GM12878 (cell line): ENCODE measurements around the gene AATF. TPM values are rescaled to one million over a fixed set of nuclear protein-coding genes. Genes with fewer than 3 reads are reported as not detected.

ENCODE experiments used
- ATAC-seq: fragments of 200-7000 bp; cut with Tn5 transposase; 3 replicates; pipeline ENCODE4 v1.9.1; 2020; ENCODE audit warnings: mild to moderate bottlenecking, moderate library complexity
- BruUV-seq: library from RNA; stranded (reverse); fragments of 400-500 nt; replicated peaks from 2 replicates; lab custom pipeline; 2021; lab: Mats Ljungman, UMichigan
- CTCF ChIA-PET: fragments of 300-600 bp; sonication (Branson Sonifier 250); formaldehyde crosslinking; extraction: SDS; loops from one replicate; lab custom pipeline; 2021; ENCODE audit warnings: inconsistent platforms; lab: Yijun Ruan, JAX
- POLR2A ChIA-PET: fragments of 350-600 bp; formaldehyde crosslinking; extraction: SDS; loops from one replicate; lab custom pipeline; 2021; ENCODE audit warnings: inconsistent platforms; lab: Charles Lee
- RAD21 ChIA-PET: fragments of 300-600 bp; sonication (Branson Sonifier 250); formaldehyde crosslinking; loops from one replicate; lab custom pipeline; 2023; ENCODE audit warnings: antibody characterized with exemption; ENCODE audit not compliant: unreplicated experiment; lab: Charles Lee
- SMC1A ChIA-PET: fragments of 300-600 bp; sonication (Branson Sonifier 250); formaldehyde crosslinking; loops from one replicate; lab custom pipeline; 2023; ENCODE audit not compliant: unreplicated experiment, uncharacterized antibody; lab: Charles Lee
- DNase-seq: peaks from one replicate; pipeline ENCODE4 v3.0.0-alpha.2; 2011; ENCODE audit warnings: low read depth, low spot score
- FAIRE-seq: peaks from 3 replicates; lab custom pipeline; 2011; peaks lifted over from hg19 to GRCh38; lab: Jason Lieb, UNC
- H2AFZ ChIP-seq: 2 replicates; pipeline ENCODE4 v1.6.0; 2011; ENCODE audit warnings: low read depth, low read length, control low read depth; ENCODE audit not compliant: control insufficient read depth
- H3K27ac ChIP-seq: 2 replicates; pipeline ENCODE4 v1.5.1; 2011; ENCODE audit warnings: control low read depth; ENCODE audit not compliant: control insufficient read depth, insufficient read depth
- H3K27me3 ChIP-seq, 2 experiments: replicated peaks in 1 of 2; 2 replicates each; pipeline versions ENCODE4 v1.6.0 to v1.6.1; 2011; ENCODE audit warnings: low read length in 1 of 2; ENCODE audit not compliant: control insufficient read depth in 2 of 2, insufficient read depth in 2 of 2
- H3K36me3 ChIP-seq, 2 experiments: 2 replicates each; pipeline ENCODE4 v1.5.1; 2011; ENCODE audit warnings: low read length in 1 of 2; ENCODE audit not compliant: control insufficient read depth in 2 of 2, insufficient read depth in 2 of 2
- H3K4me1 ChIP-seq: 2 replicates; pipeline ENCODE4 v1.6.1; 2011; ENCODE audit warnings: mild to moderate bottlenecking, low read length, moderate library complexity, mixed read lengths; ENCODE audit not compliant: control insufficient read depth, insufficient read depth
- H3K4me2 ChIP-seq: 2 replicates; pipeline ENCODE4 v1.6.0; 2011; ENCODE audit warnings: control low read depth; ENCODE audit not compliant: control insufficient read depth, insufficient read depth
- H3K4me3 ChIP-seq: fragments of 200-600 bp; sonication (generic); 2 replicates; pipeline ENCODE4 v1.5.1; 2016
- H3K79me2 ChIP-seq: 2 replicates; pipeline ENCODE4 v1.6.0; 2011; ENCODE audit warnings: low read length; ENCODE audit not compliant: control insufficient read depth, insufficient read depth
- H3K9ac ChIP-seq: 2 replicates; pipeline ENCODE4 v1.8.0; 2011; ENCODE audit warnings: low read length, control low read depth, mixed read lengths; ENCODE audit not compliant: control insufficient read depth, insufficient read depth
- H3K9me3 ChIP-seq: replicated peaks from 3 replicates; pipeline ENCODE4 v1.5.1; 2011; ENCODE audit warnings: mild to moderate bottlenecking, low read length; ENCODE audit not compliant: control insufficient read depth, insufficient read depth
- H4K20me1 ChIP-seq: 2 replicates; pipeline ENCODE4 v1.6.0; 2011; ENCODE audit not compliant: control insufficient read depth, insufficient read depth
- BCL11A ChIP-seq: IDR thresholded peaks from 2 replicates; pipeline ENCODE4 v1.6.1; 2011; ENCODE audit warnings: low read depth, low read length
- BRCA1 ChIP-seq: IDR thresholded peaks from 2 replicates; pipeline ENCODE4 v1.6.1; 2011; ENCODE audit warnings: low read depth, low read length, improper control_type of control experiment
- CBFB ChIP-seq: IDR thresholded peaks from 2 replicates; pipeline ENCODE4 v1.6.1; 2016; ENCODE audit warnings: antibody characterized with exemption, low read depth
- CTCF ChIP-seq, 3 experiments: IDR thresholded peaks in 2 of 3; conservative IDR thresholded peaks in 1 of 3; 2 replicates each; pipeline ENCODE4 v1.5.1; 2011; ENCODE audit warnings: low read depth in 3 of 3, low read length in 3 of 3, mild to moderate bottlenecking in 3 of 3, control low read depth in 2 of 3, moderate library complexity in 2 of 3, inconsistent platforms in 1 of 3, mixed read lengths in 1 of 3; ENCODE audit not compliant: control insufficient read depth in 2 of 3, insufficient read depth in 1 of 3; ENCODE audit errors: extremely low read depth in 1 of 3
- MTA2 ChIP-seq: fragments of 450-650 bp; IDR thresholded peaks from 2 replicates; pipeline ENCODE4 v1.6.1; 2016; ENCODE audit warnings: low read depth, mild to moderate bottlenecking, moderate library complexity
- NFXL1 ChIP-seq: fragments of 450-650 bp; IDR thresholded peaks from 2 replicates; pipeline ENCODE4 v1.6.1; 2017; ENCODE audit warnings: antibody characterized with exemption, mild to moderate bottlenecking, borderline replicate concordance
- NR2F1 ChIP-seq: fragments of 450-650 bp; conservative IDR thresholded peaks from 2 replicates; pipeline ENCODE4 v1.6.1; 2017; ENCODE audit warnings: mild to moderate bottlenecking
- RAD21 ChIP-seq: IDR thresholded peaks from 2 replicates; pipeline ENCODE4 v1.6.1; 2011; ENCODE audit warnings: mild to moderate bottlenecking, low read depth, low read length, moderate library complexity; ENCODE audit not compliant: insufficient read depth
- SIX5 ChIP-seq: IDR thresholded peaks from 2 replicates; pipeline ENCODE4 v1.6.1; 2011; ENCODE audit warnings: mild to moderate bottlenecking, low read depth, low read length, moderate library complexity; ENCODE audit not compliant: severe bottlenecking
- SKIL ChIP-seq: fragments of 450-650 bp; IDR thresholded peaks from 2 replicates; pipeline ENCODE4 v1.6.1; 2017; ENCODE audit warnings: mild to moderate bottlenecking, low read depth, inconsistent platforms; ENCODE audit not compliant: poor library complexity, severe bottlenecking
- STAT1 ChIP-seq: fragments of 450-650 bp; conservative IDR thresholded peaks from 2 replicates; pipeline ENCODE4 v1.6.1; 2014; ENCODE audit warnings: antibody characterized with exemption, mild to moderate bottlenecking
- TBL1XR1 ChIP-seq: IDR thresholded peaks from 2 replicates; pipeline ENCODE4 v1.6.1; 2012; ENCODE audit warnings: low read depth, low read length, improper control_type of control experiment
- TCF3 ChIP-seq: IDR thresholded peaks from 2 replicates; pipeline ENCODE4 v1.6.1; 2012; ENCODE audit warnings: low read depth, mild to moderate bottlenecking, low read length, borderline replicate concordance; ENCODE audit not compliant: insufficient read depth
- TCF7 ChIP-seq: IDR thresholded peaks from 2 replicates; pipeline ENCODE4 v1.6.1; 2014; ENCODE audit warnings: antibody characterized with exemption, borderline replicate concordance
- YBX1 ChIP-seq: fragments of 450-650 bp; IDR thresholded peaks from 2 replicates; pipeline ENCODE4 v1.6.1; 2016; ENCODE audit warnings: antibody characterized with exemption
- ZBTB33 ChIP-seq: fragments of 450-650 bp; IDR thresholded peaks from 2 replicates; pipeline ENCODE4 v1.6.1; 2017; ENCODE audit warnings: mild to moderate bottlenecking
- WGBS: methylation state at CpG from one replicate; pipeline ENCODE4 v1.1.6; 2016; ENCODE audit warnings: low lambda C conversion rate; ENCODE audit not compliant: insufficient replicate concordance, insufficient coverage; ENCODE audit errors: missing lambda C conversion rate; 5-methylcytosine and 5-hydroxymethylcytosine counted together
- in situ Hi-C: fragments of 300-500 bp; cut with MboI; formaldehyde crosslinking; loops from 9 replicates; pipeline ENCODE4 v1.14.3; 2018; ENCODE audit warnings: mixed read lengths
- intact Hi-C: fragments of 100-400 bp; cut with micrococcal nuclease; formaldehyde crosslinking; loops from one replicate; pipeline ENCODE4 v1.14.2; 2022; ENCODE audit not compliant: unreplicated experiment
- polyA plus RNA-seq, 11 experiments: library from polyadenylated mRNA; depleted of rRNA in 4 of 11; unstranded in 6 of 11; stranded (reverse) in 5 of 11; fragments of >200 nt; fragmentation: Nextera tagmentation in 4 of 11; fragmentation: Illumina TruSeq in 1 of 11; extraction: Ambion mirVana in 4 of 11; extraction: Trizol in 1 of 11; gene quantifications; 1 replicate in 1 of 11; 2 replicates in 10 of 11; pipeline versions ENCODE4 v1.2.1 to v1.2.3, GENCODE V29; 2011 to 2016; ENCODE audit warnings: inconsistent platforms in 2 of 11, missing spikeins in 2 of 11, low read depth in 1 of 11
- total RNA-seq, 4 experiments: library from RNA; depleted of rRNA in 3 of 4; stranded (reverse); fragments of >200 nt in 3 of 4; fragmentation: Illumina TruSeq in 1 of 4; extraction: Trizol in 1 of 4; gene quantifications; 2 replicates each; pipeline versions ENCODE4 v1.2.1 to v1.2.3, GENCODE V29; 2013 to 2021

Gene AATF
- total and polyA plus RNA-seq, 10 of the 15 experiments (the other 5 are each of a cell fraction or from before 2014, with no cell fraction given) = 36.8 to 110 (median 77.9) TPM

- H3K36me3 ChIP-seq = peaks cover 0 to 3% of the 10 kb centered on the region in 2 experiments; a peak in 2 of 4 replicates
- no peak overlapping the region for H3K4me2 ChIP-seq
- H3K79me2 ChIP-seq = no peaks in the 10 kb centered on the region
- ChIA-PET SMC1A (interaction anchor here (1.4 kb wide), 2 partner anchors 8 to 10 kb away, joined by 3 read pairs; no protein-coding TSS in a partner anchor), POLR2A (no interaction called here), RAD21 (no interaction called here)
- no peak overlapping the region for H3K4me3 ChIP-seq
- no peaks in the 10 kb centered on the region for H3K4me1 ChIP-seq
- ATAC-seq = no peak
- H2AFZ ChIP-seq = no peak overlapping the region
- TSS peak; percentile 50 for BruUV-seq
- TF ChIP-seq TBL1XR1 (no peak), SIX5 (no peak), CBFB (no peak), NFXL1 (no peak), BRCA1 (no peak), STAT1 (no peak), BCL11A (no peak), ZBTB33 (no peak), TCF7 (no peak), TCF3 (no peak), MTA2 (no peak), YBX1 (no peak), RAD21 (no peak), CTCF (IDR thresholded peaks at IDR 0.05 in 2 of 3, conservative IDR thresholded peaks at IDR 0.05 in 1 of 3; ENCODE audit: control insufficient read depth in 2 of 3, extremely low read depth in 1 of 3, insufficient read depth in 1 of 3, low read depth in 3 of 3, low read length in 3 of 3) (no peak), NR2F1 (no peak), SKIL (no peak)
- TF ChIP-seq, all 136 proteins: peak for 0
- Histone ChIP-seq H3K27me3 (no peaks in the 10 kb centered on the region), H3K27ac (no peak overlapping the region), H4K20me1 (no peaks in the 10 kb centered on the region), H3K9me3 (no peaks in the 10 kb centered on the region), H3K9ac (no peak overlapping the region)
- CTCF ChIA-PET = interaction anchor here (1.4 to 1.7 kb wide), 2 partner anchors 8 to 436 kb away, joined by 4 to 11 read pairs; no protein-coding TSS in a partner anchor
- DNase-seq (no peak), FAIRE-seq (no peak)
- intact Hi-C loops = no loop called here
- WGBS = 94% methylated on average over 6 of the region's 6 CpGs
- in situ Hi-C loops = no loop called here
Measured at GRCh38 chr17:37039269-37039668, 90.5 kb downstream of the AATF start.
